Neural cell (in vitro differentiated cells): Measurements from ENCODE around the gene KRT32. TPM values are rescaled to one million over a fixed set of nuclear protein-coding genes. Genes with fewer than 3 reads are reported as not detected.

Experiments
- H2AFZ ChIP-seq: fragments of 200-600, 300-800 bp; sonication (generic), shearing (Covaris generic); 2 replicates; pipeline ENCODE4 v1.6.0; 2014; ENCODE audit warnings: low read depth, mild to moderate bottlenecking, antibody characterized with exemption, low read length, moderate library complexity
- H3F3A ChIP-seq: fragments of 200-600 bp; shearing (Covaris generic); 2 replicates; pipeline ENCODE4 v1.6.1; 2016; ENCODE audit warnings: mild to moderate bottlenecking, moderate library complexity, mixed read lengths, antibody characterized with exemption, low read length; ENCODE audit not compliant: insufficient read depth, poor library complexity, severe bottlenecking
- H3K27ac ChIP-seq: fragments of 200-600, 300-800 bp; sonication (generic), shearing (Covaris generic); 2 replicates; pipeline ENCODE4 v1.5.1; 2014; ENCODE audit warnings: mild to moderate bottlenecking, low read length, moderate library complexity
- H3K27me3 ChIP-seq: fragments of 300-800, 200-600 bp; sonication (generic), shearing (Covaris generic); 2 replicates; pipeline ENCODE4 v1.6.0; 2014; ENCODE audit warnings: mild to moderate bottlenecking, low read depth, low read length, moderate library complexity; ENCODE audit not compliant: insufficient read depth
- H3K36me3 ChIP-seq: fragments of 300-800, 200-600 bp; sonication (generic), shearing (Covaris generic); 2 replicates; pipeline ENCODE4 v1.5.1; 2014; ENCODE audit warnings: mild to moderate bottlenecking, antibody characterized with exemption, low read length, moderate library complexity; ENCODE audit not compliant: insufficient read depth
- H3K4me2 ChIP-seq: fragments of 300-800, 200-600 bp; sonication (generic), shearing (Covaris generic); 2 replicates; pipeline ENCODE4 v1.6.0; 2014; ENCODE audit warnings: mild to moderate bottlenecking, low read length
- H3K4me3 ChIP-seq: fragments of 300-800, 200-600 bp; sonication (generic), shearing (Covaris generic); 2 replicates; pipeline ENCODE4 v1.5.1; 2014; ENCODE audit warnings: mild to moderate bottlenecking, low read length, moderate library complexity
- H3K79me2 ChIP-seq: fragments of 200-600 bp; shearing (Covaris generic); replicated peaks from 2 replicates; pipeline ENCODE4 v1.6.0; 2014; ENCODE audit warnings: mild to moderate bottlenecking, low read length, moderate library complexity; ENCODE audit not compliant: insufficient read depth
- H3K9ac ChIP-seq: fragments of 300-800, 200-600 bp; sonication (generic), shearing (Covaris generic); 2 replicates; pipeline ENCODE4 v1.6.1; 2016; ENCODE audit warnings: mild to moderate bottlenecking, low read length, mixed read lengths
- H3K9me2 ChIP-seq: fragments of 200-600 bp; shearing (Covaris generic); 2 replicates; pipeline ENCODE4 v1.6.1; 2016; ENCODE audit warnings: mild to moderate bottlenecking, low read length, mixed read lengths; ENCODE audit not compliant: insufficient read depth
- H3K9me3 ChIP-seq: fragments of 200-600, 300-800 bp; sonication (generic), shearing (Covaris generic); 2 replicates; pipeline ENCODE4 v1.6.1; 2016; ENCODE audit warnings: mild to moderate bottlenecking, mixed run types, low read length, moderate library complexity, mixed read lengths
- H4K20me1 ChIP-seq: fragments of 200-600 bp; shearing (Covaris generic); 2 replicates; pipeline ENCODE4 v1.6.1; 2016; ENCODE audit warnings: mild to moderate bottlenecking, mixed run types; ENCODE audit not compliant: insufficient read depth
- CTCF ChIP-seq: fragments of 450-650 bp; IDR thresholded peaks from 2 replicates; pipeline ENCODE4 v1.5.1; 2014; ENCODE audit warnings: antibody characterized with exemption, mild to moderate bottlenecking, moderate library complexity; ENCODE audit not compliant: poor library complexity, severe bottlenecking
- EP300 ChIP-seq: fragments of 450-650 bp; conservative IDR thresholded peaks from 2 replicates; pipeline ENCODE4 v1.6.1; 2014; ENCODE audit warnings: antibody characterized with exemption, mild to moderate bottlenecking, moderate library complexity; ENCODE audit not compliant: poor library complexity, severe bottlenecking
- EZH2 ChIP-seq: fragments of 200-600, 300-800 bp; shearing (Covaris generic), sonication (generic); IDR thresholded peaks from 2 replicates; pipeline ENCODE4 v1.6.1; 2014; ENCODE audit warnings: antibody characterized with exemption, low read length, borderline replicate concordance, mild to moderate bottlenecking; ENCODE audit not compliant: insufficient read depth, poor library complexity, severe bottlenecking
- MXI1 ChIP-seq: fragments of 450-650 bp; conservative IDR thresholded peaks from 2 replicates; pipeline ENCODE4 v1.6.1; 2014; ENCODE audit warnings: antibody characterized with exemption, mild to moderate bottlenecking; ENCODE audit not compliant: poor library complexity, severe bottlenecking
- POLR2AphosphoS5 ChIP-seq: IDR thresholded peaks from 2 replicates; pipeline ENCODE4 v1.6.1; 2012
- RAD21 ChIP-seq: fragments of 450-650 bp; conservative IDR thresholded peaks from 2 replicates; pipeline ENCODE4 v1.6.1; 2014; ENCODE audit warnings: antibody characterized with exemption, mild to moderate bottlenecking, moderate library complexity
- REST ChIP-seq: IDR thresholded peaks from 2 replicates; pipeline ENCODE4 v1.6.1; 2012; ENCODE audit warnings: borderline replicate concordance
- SMC3 ChIP-seq: fragments of 450-650 bp; conservative IDR thresholded peaks from 2 replicates; pipeline ENCODE4 v1.6.1; 2014; ENCODE audit warnings: antibody characterized with exemption, mild to moderate bottlenecking, moderate library complexity; ENCODE audit not compliant: poor library complexity
- TAF1 ChIP-seq: IDR thresholded peaks from 2 replicates; pipeline ENCODE4 v1.6.1; 2012; ENCODE audit warnings: low read depth
- polyA plus RNA-seq: library from polyadenylated mRNA; depleted of rRNA; stranded (reverse); fragments of >200 nt; gene quantifications from 2 replicates; pipeline ENCODE4 v1.2.3, GENCODE V29; 2014

Gene KRT32
- polyA plus RNA-seq, 1 donor from 2014 or later = not detected

- no peak overlapping the region for H3K9ac ChIP-seq
- H3K4me3 ChIP-seq = no peak overlapping the region
- no peak for TF ChIP-seq POLR2AphosphoS5
- no peak for TF ChIP-seq TAF1
- no peak for TF ChIP-seq SMC3
- TF ChIP-seq CTCF = no peak
- no peak for TF ChIP-seq EP300
- no peak for TF ChIP-seq RAD21
These were observed 25.2 kb upstream of the KRT32 start for GRCh38 chr17:41492351-41492750.

DNA sequence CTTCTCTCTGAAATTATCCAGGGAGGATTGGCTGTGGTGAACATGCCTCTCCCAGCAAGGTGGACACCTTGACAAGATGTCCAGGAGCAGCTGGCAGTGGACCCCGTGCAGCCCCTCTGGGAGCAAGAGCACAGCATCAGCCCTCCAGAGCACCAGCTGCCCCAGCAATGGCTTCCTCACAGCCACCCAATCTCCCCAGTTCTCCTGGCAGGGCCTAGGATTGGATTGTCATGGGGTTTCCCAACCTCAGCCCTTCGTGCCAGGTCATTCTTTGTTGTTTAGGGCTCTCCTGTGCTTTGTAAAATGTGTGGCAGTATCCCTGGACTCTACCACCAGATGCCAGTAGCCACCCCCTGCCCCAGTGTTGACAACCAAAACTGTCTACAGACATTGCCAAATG lies 24.3 kb upstream of the KRT32 start:
- no peaks in the 10 kb centered on the region for H4K20me1 ChIP-seq
- H3K4me2 ChIP-seq = no peak overlapping the region
- no peak overlapping the region for H2AFZ ChIP-seq
- no peak overlapping the region for H3K27ac ChIP-seq
- no peaks in the 10 kb centered on the region for H3K36me3 ChIP-seq
- TF ChIP-seq REST (no peak), RAD21 (no peak), CTCF (no peak), MXI1 (no peak), SMC3 (no peak), TAF1 (no peak), POLR2AphosphoS5 (no peak), EZH2 (no peak), EP300 (no peak)
- H3K9ac ChIP-seq = no peak overlapping the region
- no peaks in the 10 kb centered on the region for H3K79me2 ChIP-seq
- H3F3A ChIP-seq = no peaks in the 10 kb centered on the region
- no peaks in the 10 kb centered on the region for H3K27me3 ChIP-seq
- no peak overlapping the region for H3K4me3 ChIP-seq
- no peaks in the 10 kb centered on the region for H3K9me2 ChIP-seq
- H3K9me3 ChIP-seq = no peaks in the 10 kb centered on the region

More at GRCh38 chr17:41492351-41492750, 25.2 kb upstream of the KRT32 start:
- H3K4me2 ChIP-seq = no peak overlapping the region
- H3K9me2 ChIP-seq = no peaks in the 10 kb centered on the region
- H2AFZ ChIP-seq = no peak overlapping the region
- H3K9me3 ChIP-seq = no peaks in the 10 kb centered on the region
- no peak overlapping the region for H3K27ac ChIP-seq
- no peaks in the 10 kb centered on the region for H3F3A ChIP-seq
- no peaks in the 10 kb centered on the region for H3K27me3 ChIP-seq
- H3K36me3 ChIP-seq = no peaks in the 10 kb centered on the region
- H3K79me2 ChIP-seq = no peaks in the 10 kb centered on the region
- no peaks in the 10 kb centered on the region for H4K20me1 ChIP-seq
